Activated naive CD8-positive, alpha-beta T cell treated with anti-CD3 and anti-CD28 coated beads, Interleukin-2, amount 50 U/mL, for 24 hours (primary cell): ENCODE results near the gene MAD1L1.

Experiments used
- ATAC-seq: fragments of 150-1000 bp; cut with Tn5 transposase; one replicate; pipeline ENCODE4 v1.10.0; 2021
- DNase-seq: peaks from one replicate; pipeline ENCODE4 v3.0.0; 2021
- H3K27ac Mint-ChIP-seq: one replicate; pipeline ENCODE4 v1.8.0; 2021; ENCODE audit warnings: mild to moderate bottlenecking, mixed read lengths
- H3K27me3 Mint-ChIP-seq: one replicate; pipeline ENCODE4 v1.8.0; 2021; ENCODE audit warnings: mixed read lengths
- H3K36me3 Mint-ChIP-seq: one replicate; pipeline ENCODE4 v1.8.0; 2021; ENCODE audit warnings: low read depth, mixed read lengths
- H3K4me1 Mint-ChIP-seq: one replicate; pipeline ENCODE4 v1.8.0; 2021; ENCODE audit warnings: mixed read lengths
- H3K4me3 Mint-ChIP-seq: one replicate; pipeline ENCODE4 v1.8.0; 2021; ENCODE audit warnings: mild to moderate bottlenecking, moderate library complexity, mixed read lengths
- H3K9me3 Mint-ChIP-seq: one replicate; pipeline ENCODE4 v1.8.0; 2021; ENCODE audit warnings: mixed read lengths

Gene MAD1L1

GRCh38 chr7:1892011-1892965 lies 340.5 kb downstream of the MAD1L1 start:
- peaks cover 6% of the 10 kb centered on the region for H3K9me3 Mint-ChIP-seq
- H3K4me3 Mint-ChIP-seq, result no peak overlapping the region
- DNase-seq (no peak), ATAC-seq (no peak)
- H3K4me1 Mint-ChIP-seq, result peaks cover 3% of the 10 kb centered on the region
- H3K27me3 Mint-ChIP-seq, result no peaks in the 10 kb centered on the region
- peaks cover 19% of the 10 kb centered on the region for H3K36me3 Mint-ChIP-seq
- no peak overlapping the region for H3K27ac Mint-ChIP-seq

GRCh38 chr7:1890289-1891235 lies 342.2 kb downstream of the MAD1L1 start:
- ATAC-seq, result no peak
- no peaks in the 10 kb centered on the region for H3K27me3 Mint-ChIP-seq

GRCh38 chr7:1889556-1890181 lies 343.1 kb downstream of the MAD1L1 start:
- DNase-seq (no peak), ATAC-seq (peak; percentile 42)
- Mint-ChIP-seq H3K36me3 (peaks cover 16% of the 10 kb centered on the region), H3K27me3 (no peaks in the 10 kb centered on the region), H3K4me3 (no peak overlapping the region), H3K27ac (no peak overlapping the region), H3K9me3 (peaks cover 6% of the 10 kb centered on the region), H3K4me1 (peaks cover 3% of the 10 kb centered on the region)

More at GRCh38 chr7:1890289-1891235, 342.2 kb downstream of the MAD1L1 start:
- peaks cover 3% of the 10 kb centered on the region for H3K4me1 Mint-ChIP-seq
- H3K9me3 Mint-ChIP-seq, result peaks cover 6% of the 10 kb centered on the region
- H3K27ac Mint-ChIP-seq, result peak overlapping the region; percentile 43
- no peak for DNase-seq
- H3K4me3 Mint-ChIP-seq, result no peak overlapping the region
- peaks cover 16% of the 10 kb centered on the region for H3K36me3 Mint-ChIP-seq

GRCh38 chr7:1889091-1889490 lies 343.7 kb downstream of the MAD1L1 start:
- H3K4me3 Mint-ChIP-seq, result no peak overlapping the region
- peaks cover 3% of the 10 kb centered on the region for H3K4me1 Mint-ChIP-seq
- H3K36me3 Mint-ChIP-seq, result peaks cover 16% of the 10 kb centered on the region
- H3K27ac Mint-ChIP-seq, result no peak overlapping the region
- peaks cover 6% of the 10 kb centered on the region for H3K9me3 Mint-ChIP-seq
- ATAC-seq (no peak), DNase-seq (no peak)
- no peaks in the 10 kb centered on the region for H3K27me3 Mint-ChIP-seq

- DNase-seq, result no peak
- Mint-ChIP-seq H3K9me3 (peaks cover 6% of the 10 kb centered on the region), H3K36me3 (peaks cover 16% of the 10 kb centered on the region), H3K27me3 (no peaks in the 10 kb centered on the region), H3K27ac (no peak overlapping the region), H3K4me3 (no peak overlapping the region), H3K4me1 (peaks cover 3% of the 10 kb centered on the region)
- no peak for ATAC-seq
Measured at GRCh38 chr7:1888425-1888824, 344.3 kb downstream of the MAD1L1 start.

- Mint-ChIP-seq H3K27ac (no peak overlapping the region), H3K27me3 (no peaks in the 10 kb centered on the region), H3K9me3 (peaks cover 6% of the 10 kb centered on the region), H3K4me3 (no peak overlapping the region), H3K4me1 (peaks cover 3% of the 10 kb centered on the region), H3K36me3 (peaks cover 16% of the 10 kb centered on the region)
- DNase-seq (no peak), ATAC-seq (no peak)
Measured at GRCh38 chr7:1887251-1887650, 345.5 kb downstream of the MAD1L1 start.

- Mint-ChIP-seq H3K4me1 (peaks cover 3% of the 10 kb centered on the region), H3K9me3 (peaks cover 6% of the 10 kb centered on the region), H3K27ac (no peak overlapping the region), H3K36me3 (peaks cover 13% of the 10 kb centered on the region), H3K27me3 (no peaks in the 10 kb centered on the region), H3K4me3 (no peak overlapping the region)
- ATAC-seq, result no peak
- no peak for DNase-seq
Measured at GRCh38 chr7:1886361-1887064, 346.2 kb downstream of the MAD1L1 start.

- peaks cover 6% of the 10 kb centered on the region for H3K9me3 Mint-ChIP-seq
- ATAC-seq (no peak), DNase-seq (no peak)
- no peak overlapping the region for H3K27ac Mint-ChIP-seq
- H3K27me3 Mint-ChIP-seq, result no peaks in the 10 kb centered on the region
- peaks cover 13% of the 10 kb centered on the region for H3K36me3 Mint-ChIP-seq
- no peak overlapping the region for H3K4me3 Mint-ChIP-seq
- peaks cover 3% of the 10 kb centered on the region for H3K4me1 Mint-ChIP-seq
Measured at GRCh38 chr7:1885465-1886226, 347.1 kb downstream of the MAD1L1 start.

GRCh38 chr7:1884583-1885350 lies 348.0 kb downstream of the MAD1L1 start:
- ATAC-seq (no peak), DNase-seq (no peak)
- H3K27me3 Mint-ChIP-seq, result no peaks in the 10 kb centered on the region
- peaks cover 6% of the 10 kb centered on the region for H3K9me3 Mint-ChIP-seq
- peaks cover 13% of the 10 kb centered on the region for H3K36me3 Mint-ChIP-seq
- H3K4me3 Mint-ChIP-seq, result no peak overlapping the region
- no peaks in the 10 kb centered on the region for H3K4me1 Mint-ChIP-seq
- H3K27ac Mint-ChIP-seq, result no peak overlapping the region

- DNase-seq (no peak), ATAC-seq (no peak)
- Mint-ChIP-seq H3K4me1 (no peaks in the 10 kb centered on the region), H3K27me3 (no peaks in the 10 kb centered on the region), H3K36me3 (peaks cover 17% of the 10 kb centered on the region), H3K4me3 (no peak overlapping the region), H3K27ac (no peak overlapping the region), H3K9me3 (peaks cover 6% of the 10 kb centered on the region)
Measured at GRCh38 chr7:1883834-1884582, 348.7 kb downstream of the MAD1L1 start.

GRCh38 chr7:1883031-1883761 lies 349.5 kb downstream of the MAD1L1 start:
- DNase-seq, result no peak
- Mint-ChIP-seq H3K4me3 (no peak overlapping the region), H3K27ac (no peak overlapping the region)

GRCh38 chr7:1882451-1882850 lies 350.3 kb downstream of the MAD1L1 start:
- ATAC-seq (no peak), DNase-seq (no peak)
- Mint-ChIP-seq H3K4me1 (no peaks in the 10 kb centered on the region), H3K27ac (no peak overlapping the region), H3K4me3 (no peak overlapping the region), H3K36me3 (peaks cover 15% of the 10 kb centered on the region), H3K9me3 (peaks cover 12% of the 10 kb centered on the region), H3K27me3 (no peaks in the 10 kb centered on the region)

More at GRCh38 chr7:1883031-1883761, 349.5 kb downstream of the MAD1L1 start:
- Mint-ChIP-seq H3K36me3 (peaks cover 17% of the 10 kb centered on the region), H3K9me3 (peaks cover 11% of the 10 kb centered on the region), H3K4me1 (no peaks in the 10 kb centered on the region), H3K27me3 (no peaks in the 10 kb centered on the region)
- no peak for ATAC-seq
